Vagina (tissue), 2 donors: ENCODE data around the gene RHCG. TPM values are rescaled to one million over a fixed set of nuclear protein-coding genes. Genes with fewer than 3 reads are reported as not detected.

Source experiments
- DNase-seq, 2 donors: peaks; one replicate each; pipeline ENCODE4 v3.0.0-alpha.2; 2017; ENCODE audit errors: extremely low spot score in 2 of 2
- H3K27ac ChIP-seq: fragments of 200-600 bp; sonication (generic); one replicate; pipeline ENCODE4 v1.5.1; 2019
- H3K27me3 ChIP-seq: fragments of 200-600 bp; sonication (generic); one replicate; pipeline ENCODE4 v1.5.1; 2019
- H3K36me3 ChIP-seq, 2 donors: fragments of 200-600 bp; sonication (generic); one replicate each; pipeline ENCODE4 v1.5.1; 2017 to 2019
- H3K4me1 ChIP-seq: fragments of 200-600 bp; sonication (generic); one replicate; pipeline ENCODE4 v1.5.1; 2019
- H3K4me3 ChIP-seq, 2 donors: fragments of 200-600 bp; sonication (generic); 1 replicate in 1 of 2; 2 replicates in 1 of 2; pipeline ENCODE4 v1.5.1; 2016 to 2019
- H3K9me3 ChIP-seq: fragments of 200-600 bp; sonication (generic); one replicate; pipeline ENCODE4 v1.5.1; 2019
- POLR2A ChIP-seq, 2 donors: fragments of 450-650 bp; IDR thresholded peaks; one replicate each; pipeline ENCODE4 v1.6.1; 2017; ENCODE audit warnings: antibody characterized with exemption in 2 of 2, mild to moderate bottlenecking in 2 of 2, moderate library complexity in 2 of 2
- POLR2AphosphoS5 ChIP-seq, 2 donors: sonication (generic); formaldehyde crosslinking; IDR thresholded peaks; one replicate each; pipeline ENCODE4 v1.9.0; 2017; ENCODE audit warnings: antibody characterized with exemption in 2 of 2, mild to moderate bottlenecking in 2 of 2, low read depth in 1 of 2; ENCODE audit not compliant: insufficient read depth in 1 of 2
- intact Hi-C: fragments of 100-400 bp; cut with DNase I; formaldehyde crosslinking; loops from one replicate; pipeline ENCODE4 v1.15.1; 2023
- total RNA-seq: library from RNA; depleted of rRNA; stranded (reverse); fragments of >200 nt; gene quantifications from one replicate; pipeline ENCODE4 v1.2.3, GENCODE V29; 2016
- TF ChIP-seq, protein P1 (sequence below), 3 experiments: fragments of 450-650 bp in 2 of 3; fragments of 200-600 bp in 1 of 3; sonication (generic) in 1 of 3; IDR thresholded peaks; one replicate each; pipeline ENCODE4 v1.5.1; 2017 to 2019; ENCODE audit warnings: antibody characterized with exemption in 3 of 3, mild to moderate bottlenecking in 2 of 3, moderate library complexity in 2 of 3

Gene RHCG
- total RNA-seq, 1 donor from 2014 or later = 1,938 TPM

DNA sequence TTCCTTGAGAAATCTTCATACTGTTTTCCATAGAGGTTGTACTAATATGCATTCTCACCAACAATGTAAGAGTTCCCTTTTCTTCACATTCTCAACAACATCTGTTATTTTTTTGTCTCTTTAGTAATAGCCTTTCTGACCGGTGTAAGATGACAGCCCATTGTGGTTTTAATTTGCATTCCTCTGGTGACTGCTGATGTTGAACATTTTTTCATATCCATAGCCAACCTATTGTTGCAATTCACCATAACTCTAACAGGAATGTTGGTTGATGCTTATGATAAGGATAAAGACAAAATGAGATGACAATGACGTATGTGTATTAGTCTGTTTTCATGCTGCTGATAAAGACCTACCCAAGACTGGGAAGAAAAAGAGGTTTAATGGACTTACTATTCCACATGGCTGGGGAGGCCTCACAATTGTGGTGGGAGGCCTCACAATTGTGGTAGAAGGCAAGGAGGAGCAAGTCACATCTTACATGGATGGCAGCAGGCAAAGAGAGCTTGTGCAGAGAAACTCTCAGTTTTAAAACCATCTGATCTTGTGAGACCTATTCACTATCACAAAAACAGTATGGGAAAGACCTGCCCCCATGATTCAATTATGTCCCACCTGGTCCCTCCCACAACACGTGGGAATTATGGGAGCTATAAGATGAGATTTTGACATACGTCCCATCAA, 37.6 kb upstream of the RHCG start:
- DNase-seq = no peak
- no peak for TF ChIP-seq POLR2AphosphoS5 (IDR thresholded peaks at IDR 0.05; ENCODE audit: insufficient read depth in 1 of 2, low read depth in 1 of 2)
- TF ChIP-seq, protein P1, sequence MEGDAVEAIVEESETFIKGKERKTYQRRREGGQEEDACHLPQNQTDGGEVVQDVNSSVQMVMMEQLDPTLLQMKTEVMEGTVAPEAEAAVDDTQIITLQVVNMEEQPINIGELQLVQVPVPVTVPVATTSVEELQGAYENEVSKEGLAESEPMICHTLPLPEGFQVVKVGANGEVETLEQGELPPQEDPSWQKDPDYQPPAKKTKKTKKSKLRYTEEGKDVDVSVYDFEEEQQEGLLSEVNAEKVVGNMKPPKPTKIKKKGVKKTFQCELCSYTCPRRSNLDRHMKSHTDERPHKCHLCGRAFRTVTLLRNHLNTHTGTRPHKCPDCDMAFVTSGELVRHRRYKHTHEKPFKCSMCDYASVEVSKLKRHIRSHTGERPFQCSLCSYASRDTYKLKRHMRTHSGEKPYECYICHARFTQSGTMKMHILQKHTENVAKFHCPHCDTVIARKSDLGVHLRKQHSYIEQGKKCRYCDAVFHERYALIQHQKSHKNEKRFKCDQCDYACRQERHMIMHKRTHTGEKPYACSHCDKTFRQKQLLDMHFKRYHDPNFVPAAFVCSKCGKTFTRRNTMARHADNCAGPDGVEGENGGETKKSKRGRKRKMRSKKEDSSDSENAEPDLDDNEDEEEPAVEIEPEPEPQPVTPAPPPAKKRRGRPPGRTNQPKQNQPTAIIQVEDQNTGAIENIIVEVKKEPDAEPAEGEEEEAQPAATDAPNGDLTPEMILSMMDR (IDR thresholded peaks at IDR 0.05) = no peak
- no peak for TF ChIP-seq POLR2A (IDR thresholded peaks at IDR 0.05)
- intact Hi-C loops = no loop called here
- no peaks in the 10 kb centered on the region for H3K9me3 ChIP-seq
- H3K27ac ChIP-seq = no peak overlapping the region
- no peaks in the 10 kb centered on the region for H3K4me1 ChIP-seq
- H3K27me3 ChIP-seq = no peaks in the 10 kb centered on the region
- no peak overlapping the region for H3K4me3 ChIP-seq
- H3K36me3 ChIP-seq = no peaks in the 10 kb centered on the region

DNA sequence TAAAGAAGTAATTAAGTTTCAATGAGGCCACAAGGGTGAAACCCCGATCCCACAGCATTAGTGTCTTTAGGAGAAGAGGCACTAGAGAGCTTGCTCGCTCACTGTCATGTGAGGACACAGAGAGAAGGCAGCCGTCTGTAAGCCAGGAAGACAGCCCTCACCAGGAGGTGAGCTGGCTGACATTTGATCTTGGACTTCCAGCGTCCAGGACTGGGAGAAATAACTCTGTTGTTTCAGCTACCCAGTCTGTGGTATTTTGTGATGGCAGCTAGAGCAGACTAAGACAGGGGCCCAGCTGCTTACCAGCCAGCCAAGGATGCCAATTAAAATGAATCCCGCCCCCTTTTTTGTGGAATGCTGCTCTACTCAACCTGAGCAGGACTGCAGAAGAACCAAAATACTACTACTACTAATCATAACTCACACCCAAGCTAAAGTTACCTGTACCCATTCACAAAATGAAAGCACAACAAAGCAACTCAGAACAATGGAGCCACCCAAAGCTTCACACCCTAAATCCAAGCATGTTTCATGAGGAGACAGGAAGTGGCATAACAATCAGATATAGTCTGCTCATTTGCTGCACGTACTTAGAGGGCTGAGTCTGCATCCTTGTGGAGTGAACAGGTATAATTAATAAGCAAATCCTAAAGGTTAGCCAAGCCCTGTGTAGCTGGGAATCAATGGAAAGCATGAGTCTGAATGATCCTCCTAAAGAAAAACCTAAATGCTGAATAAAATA, 35.6 kb upstream of the RHCG start:
- Histone ChIP-seq H3K9me3 (no peaks in the 10 kb centered on the region), H3K27ac (peak overlapping the region; percentile 48), H3K4me1 (no peaks in the 10 kb centered on the region), H3K36me3 (no peaks in the 10 kb centered on the region), H3K27me3 (no peaks in the 10 kb centered on the region), H3K4me3 (no peak overlapping the region)
- peak in 1 of 2 donors; percentile 29 for DNase-seq
- TF ChIP-seq POLR2A (IDR thresholded peaks at IDR 0.05) (no peak), POLR2AphosphoS5 (IDR thresholded peaks at IDR 0.05; ENCODE audit: insufficient read depth in 1 of 2, low read depth in 1 of 2) (peak in 1 of 2 donors; percentile 11)
- TF ChIP-seq, protein P1 (IDR thresholded peaks at IDR 0.05) = no peak
- intact Hi-C loops = no loop called here

DNA sequence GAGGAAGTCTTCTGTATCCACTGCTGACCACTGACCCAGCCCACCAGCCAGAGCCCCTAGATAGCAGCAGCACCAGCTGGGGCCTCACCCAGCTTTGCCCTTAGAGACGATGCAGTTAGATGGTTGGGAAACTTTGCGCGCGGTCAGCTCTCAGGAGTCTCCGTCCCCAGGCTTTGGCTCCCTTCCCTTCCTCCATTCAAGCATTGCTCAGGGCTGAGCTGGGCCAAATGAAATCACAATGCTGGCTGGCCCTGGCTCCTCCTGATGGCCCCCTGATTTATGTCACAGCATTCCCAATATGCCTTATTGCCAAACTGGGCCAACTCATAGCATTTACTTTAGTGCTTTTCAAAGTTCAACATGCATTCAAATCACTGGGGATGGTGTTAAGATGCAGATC, 34.6 kb upstream of the RHCG start:
- no peaks in the 10 kb centered on the region for H3K36me3 ChIP-seq
- no peak overlapping the region for H3K4me3 ChIP-seq
- TF ChIP-seq, protein P1 (IDR thresholded peaks at IDR 0.05) = no peak
- TF ChIP-seq POLR2A (IDR thresholded peaks at IDR 0.05) (no peak), POLR2AphosphoS5 (IDR thresholded peaks at IDR 0.05; ENCODE audit: insufficient read depth in 1 of 2, low read depth in 1 of 2) (no peak)
- DNase-seq = no peak
- intact Hi-C loops = no loop called here
- no peaks in the 10 kb centered on the region for H3K27me3 ChIP-seq
- no peaks in the 10 kb centered on the region for H3K9me3 ChIP-seq
- no peaks in the 10 kb centered on the region for H3K4me1 ChIP-seq
- peak overlapping the region; percentile 48 for H3K27ac ChIP-seq

DNA sequence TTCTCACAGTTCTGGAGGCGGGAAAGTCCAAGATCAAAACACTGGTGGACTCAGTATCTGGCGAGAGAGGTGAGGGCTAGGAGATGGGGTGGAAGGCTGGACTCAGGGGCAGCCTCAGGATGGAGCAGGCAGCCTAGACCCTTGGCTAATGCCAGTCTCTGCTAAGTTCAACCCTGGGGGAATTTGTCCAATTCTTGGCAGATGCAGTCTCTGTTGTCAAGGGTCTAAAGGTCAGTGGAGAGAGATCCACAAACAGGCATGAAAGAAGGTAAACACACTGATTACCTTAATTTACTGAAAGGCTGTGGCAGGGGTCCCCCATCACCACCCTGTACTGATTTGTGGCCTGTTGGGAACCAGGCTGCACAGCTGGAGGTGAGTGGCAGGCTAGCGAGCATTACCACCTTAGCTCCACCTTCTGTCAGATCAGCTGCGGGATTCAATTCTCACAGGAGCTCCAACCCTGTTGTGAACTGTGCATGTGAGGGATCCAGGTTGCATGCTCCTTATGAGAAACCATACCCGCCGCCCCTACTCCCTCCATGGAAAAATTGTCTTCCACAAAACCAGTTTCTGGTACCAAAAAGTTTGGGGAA, 32.5 kb upstream of the RHCG start:
- H3K36me3 ChIP-seq = no peaks in the 10 kb centered on the region
- DNase-seq = peak in 1 of 2 donors; percentile 52
- no peak overlapping the region for H3K4me3 ChIP-seq
- no peaks in the 10 kb centered on the region for H3K9me3 ChIP-seq
- no peaks in the 10 kb centered on the region for H3K27me3 ChIP-seq
- no peaks in the 10 kb centered on the region for H3K4me1 ChIP-seq
- intact Hi-C loops = no loop called here
- TF ChIP-seq POLR2A (IDR thresholded peaks at IDR 0.05) = no peak
- TF ChIP-seq POLR2AphosphoS5 (IDR thresholded peaks at IDR 0.05; ENCODE audit: insufficient read depth in 1 of 2, low read depth in 1 of 2) = no peak
- TF ChIP-seq, protein P1 (IDR thresholded peaks at IDR 0.05) = no peak
- H3K27ac ChIP-seq = no peak overlapping the region
